ENCODE measurements around the gene FAM3B. TPM values are rescaled to one million over a fixed set of nuclear protein-coding genes. Genes with fewer than 3 reads are reported as not detected.

FAM3B gene
- total and polyA plus RNA-seq, 8 donors: 7.9 to 31.9 (median 13.0) TPM

- TF ChIP-seq CTCF (IDR thresholded peaks at IDR 0.05): no peak
- Histone ChIP-seq H3K4me1 (peaks cover 0 to 23% of the 10 kb centered on the region in 2 donors), H3K27ac (peak overlapping the region; percentile 39 to 80), H3K27me3 (no peaks in the 10 kb centered on the region), H3K36me3 (peaks cover 0 to 64% of the 10 kb centered on the region in 2 donors), H3K4me3 (no peak overlapping the region), H3K9me3 (no peaks in the 10 kb centered on the region)
- peak; percentile 91 for ATAC-seq
- DNase-seq: peak in 3 of 4 donors; percentile 16 to 87 (median 79)
- intact Hi-C loops (cut with DNase I): no loop called here
These were observed 80.0 kb downstream of the FAM3B start for GRCh38 chr21:41396558-41397075.

GRCh38 chr21:41397471-41397891 is 80.9 kb downstream of the FAM3B start:
- no peaks in the 10 kb centered on the region for H3K27me3 ChIP-seq
- ATAC-seq (peak; percentile 16), DNase-seq (no peak)
- H3K27ac ChIP-seq: peak overlapping the region in 1 of 2 donors; percentile 80
- intact Hi-C loops (cut with DNase I): no loop called here
- no peak overlapping the region for H3K4me3 ChIP-seq
- TF ChIP-seq CTCF (IDR thresholded peaks at IDR 0.05): no peak
- peaks cover 0 to 23% of the 10 kb centered on the region in 2 donors for H3K4me1 ChIP-seq
- no peaks in the 10 kb centered on the region for H3K9me3 ChIP-seq
- H3K36me3 ChIP-seq: peaks cover 0 to 68% of the 10 kb centered on the region in 2 donors

GRCh38 chr21:41398251-41398650 is 81.7 kb downstream of the FAM3B start:
- TF ChIP-seq CTCF (IDR thresholded peaks at IDR 0.05): no peak
- DNase-seq: no peak
- Histone ChIP-seq H3K9me3 (no peaks in the 10 kb centered on the region), H3K36me3 (peaks cover 0 to 75% of the 10 kb centered on the region in 2 donors), H3K4me1 (peaks cover 0 to 23% of the 10 kb centered on the region in 2 donors), H3K27ac (peak overlapping the region in 1 of 2 donors; percentile 80), H3K4me3 (no peak overlapping the region), H3K27me3 (no peaks in the 10 kb centered on the region)
- ATAC-seq: no peak
- intact Hi-C loops (cut with DNase I): no loop called here

- H3K27ac ChIP-seq: no peak overlapping the region
- H3K27me3 ChIP-seq: no peaks in the 10 kb centered on the region
- DNase-seq (no peak), ATAC-seq (no peak)
- H3K4me3 ChIP-seq: no peak overlapping the region
- peaks cover 0 to 23% of the 10 kb centered on the region in 2 donors for H3K4me1 ChIP-seq
- H3K36me3 ChIP-seq: peaks cover 0 to 81% of the 10 kb centered on the region in 2 donors
- no peak for TF ChIP-seq CTCF (IDR thresholded peaks at IDR 0.05)
- intact Hi-C loops (cut with DNase I): no loop called here
- no peaks in the 10 kb centered on the region for H3K9me3 ChIP-seq
These were observed 82.2 kb downstream of the FAM3B start for GRCh38 chr21:41398831-41399230.

GRCh38 chr21:41399246-41399800 is 82.7 kb downstream of the FAM3B start:
- H3K36me3 ChIP-seq: peaks cover 0 to 86% of the 10 kb centered on the region in 2 donors
- intact Hi-C loops (cut with DNase I): no loop called here
- H3K9me3 ChIP-seq: no peaks in the 10 kb centered on the region
- H3K4me1 ChIP-seq: peaks cover 0 to 23% of the 10 kb centered on the region in 2 donors
- no peak for DNase-seq
- no peak for ATAC-seq
- no peak overlapping the region for H3K4me3 ChIP-seq
- no peaks in the 10 kb centered on the region for H3K27me3 ChIP-seq
- H3K27ac ChIP-seq: no peak overlapping the region
- no peak for TF ChIP-seq CTCF (IDR thresholded peaks at IDR 0.05)

Data from left lung (tissue), 10 donors.